ENCODE results near the gene CTDSPL. TPM values are rescaled to one million over a fixed set of nuclear protein-coding genes. Genes with fewer than 3 reads are reported as not detected.

The CTDSPL gene
- total RNA-seq, 3 donors from 2014 or later (not counting 1 experiment from before 2014, with no cell fraction given), result 0.50 to 3.4 (median 1.8) TPM

GRCh38 chr3:37943631-37944314 is 82.1 kb downstream of the CTDSPL start:
- no peak for ATAC-seq
- H3K27ac Mint-ChIP-seq, result no peak overlapping the region
- no peak overlapping the region for H3K27ac ChIP-seq (ENCODE audit: low read length)

DNA sequence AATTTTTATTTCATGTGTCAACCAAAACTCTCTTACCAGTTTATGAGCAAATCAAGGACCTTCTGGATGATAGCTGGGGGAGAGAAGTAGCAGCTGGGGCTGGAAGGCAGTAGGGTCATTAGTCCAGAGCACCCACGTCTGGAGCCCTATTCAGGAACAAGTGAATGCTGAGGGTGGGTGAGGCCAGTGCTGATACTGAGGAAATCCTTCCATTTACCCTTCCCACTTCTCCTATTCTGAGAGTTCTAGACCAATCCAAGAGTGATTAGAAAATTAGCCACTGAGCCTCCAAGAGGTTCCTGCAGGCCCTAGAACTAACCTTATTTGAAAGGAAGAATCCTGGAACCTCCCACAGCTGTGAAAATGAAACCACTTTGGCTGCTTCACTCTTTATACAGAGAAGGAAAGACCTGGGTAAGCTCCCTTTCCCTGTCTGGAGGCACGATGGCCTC is 82.7 kb downstream of the CTDSPL start:
- Histone ChIP-seq H3K4me3 (ENCODE audit: low read length) (no peak overlapping the region), H3K27me3 (ENCODE audit: control insufficient read depth, insufficient read depth, low read length) (no peaks in the 10 kb centered on the region), H3K36me3 (ENCODE audit: control insufficient read depth, insufficient read depth, low read length) (no peaks in the 10 kb centered on the region), H3K27ac (ENCODE audit: low read length) (no peak overlapping the region), H3K4me1 (ENCODE audit: control insufficient read depth, insufficient read depth, low read length) (no peaks in the 10 kb centered on the region), H3K9me3 (ENCODE audit: control insufficient read depth, insufficient read depth, low read length) (no peaks in the 10 kb centered on the region)
- no peaks in the 10 kb centered on the region for H3K36me3 Mint-ChIP-seq
- no peaks in the 10 kb centered on the region for H3K9me3 Mint-ChIP-seq
- intact Hi-C loops (cut with micrococcal nuclease), result no loop called here
- no peaks in the 10 kb centered on the region for H3K27me3 Mint-ChIP-seq (ENCODE audit: low read depth in 2 of 2)
- ATAC-seq, result no peak
- DNase-seq, result no peak
- H3K27ac Mint-ChIP-seq, result no peak overlapping the region
- no peak overlapping the region for H3K4me3 Mint-ChIP-seq
- 46% methylated on average over 2 of the region's 2 CpGs for WGBS (ENCODE audit: insufficient coverage)
- no peak for TF ChIP-seq CTCF (IDR thresholded peaks at IDR 0.05)
- no peaks in the 10 kb centered on the region for H3K4me1 Mint-ChIP-seq

More at GRCh38 chr3:37943631-37944314, 82.1 kb downstream of the CTDSPL start:
- H3K9me3 Mint-ChIP-seq, result no peaks in the 10 kb centered on the region
- H3K4me3 Mint-ChIP-seq, result no peak overlapping the region
- no peaks in the 10 kb centered on the region for H3K27me3 Mint-ChIP-seq (ENCODE audit: low read depth in 2 of 2)
- Histone ChIP-seq H3K27me3 (ENCODE audit: control insufficient read depth, insufficient read depth, low read length) (no peaks in the 10 kb centered on the region), H3K4me1 (ENCODE audit: control insufficient read depth, insufficient read depth, low read length) (no peaks in the 10 kb centered on the region), H3K4me3 (ENCODE audit: low read length) (no peak overlapping the region), H3K9me3 (ENCODE audit: control insufficient read depth, insufficient read depth, low read length) (no peaks in the 10 kb centered on the region), H3K36me3 (ENCODE audit: control insufficient read depth, insufficient read depth, low read length) (no peaks in the 10 kb centered on the region)
- WGBS (ENCODE audit: insufficient coverage), result 93% methylated on average over 8 of the region's 8 CpGs
- intact Hi-C loops (cut with micrococcal nuclease), result no loop called here
- TF ChIP-seq CTCF (IDR thresholded peaks at IDR 0.05), result no peak
- H3K36me3 Mint-ChIP-seq, result no peaks in the 10 kb centered on the region
- DNase-seq, result no peak
- no peaks in the 10 kb centered on the region for H3K4me1 Mint-ChIP-seq

DNA sequence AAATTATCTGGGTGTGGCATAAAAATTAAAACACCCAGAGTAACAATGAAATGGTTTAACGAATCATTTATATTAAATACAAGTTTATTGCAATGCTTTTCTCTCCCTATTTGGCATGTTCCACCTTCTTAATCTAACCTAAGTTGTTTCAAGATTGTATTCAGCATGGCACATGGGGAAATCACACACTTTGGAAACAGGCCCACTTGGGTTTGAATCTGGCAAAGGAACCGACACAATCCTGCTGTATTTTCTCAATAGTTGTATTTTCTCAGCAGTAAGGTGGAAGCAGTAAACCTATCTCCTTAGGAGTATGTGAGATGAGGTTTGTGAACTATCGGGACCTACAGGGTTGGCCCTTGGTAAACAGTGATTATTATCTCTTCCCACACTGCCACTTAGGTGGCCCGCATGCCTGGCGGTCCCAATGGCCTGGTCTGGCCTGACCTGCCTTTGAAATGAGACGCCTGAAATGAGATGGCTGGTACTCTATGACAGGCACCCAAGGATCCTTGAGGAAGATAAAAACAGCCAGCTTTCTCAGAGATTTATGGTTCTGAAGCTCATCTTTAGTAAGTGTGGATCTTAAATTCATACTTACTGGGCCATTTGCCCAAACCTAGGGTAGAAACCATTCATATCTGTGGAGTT is 83.6 kb downstream of the CTDSPL start:
- no peaks in the 10 kb centered on the region for H3K27me3 Mint-ChIP-seq (ENCODE audit: low read depth in 2 of 2)
- no peak overlapping the region for H3K4me3 Mint-ChIP-seq
- no peaks in the 10 kb centered on the region for H3K4me1 ChIP-seq (ENCODE audit: control insufficient read depth, insufficient read depth, low read length)
- no peak for DNase-seq
- H3K4me3 ChIP-seq (ENCODE audit: low read length), result no peak overlapping the region
- no peak for TF ChIP-seq CTCF (IDR thresholded peaks at IDR 0.05)
- no peak overlapping the region for H3K27ac ChIP-seq (ENCODE audit: low read length)
- no peaks in the 10 kb centered on the region for H3K27me3 ChIP-seq (ENCODE audit: control insufficient read depth, insufficient read depth, low read length)
- H3K4me1 Mint-ChIP-seq, result no peaks in the 10 kb centered on the region
- intact Hi-C loops (cut with micrococcal nuclease), result no loop called here
- H3K27ac Mint-ChIP-seq, result no peak overlapping the region
- no peaks in the 10 kb centered on the region for H3K9me3 ChIP-seq (ENCODE audit: control insufficient read depth, insufficient read depth, low read length)
- no peak for ATAC-seq
- no peaks in the 10 kb centered on the region for H3K36me3 Mint-ChIP-seq
- no peaks in the 10 kb centered on the region for H3K36me3 ChIP-seq (ENCODE audit: control insufficient read depth, insufficient read depth, low read length)
- 84% methylated on average over 5 of the region's 6 CpGs for whole genome bisulfite sequencing (ENCODE audit: insufficient coverage)
- no peaks in the 10 kb centered on the region for H3K9me3 Mint-ChIP-seq
